ENCODE results near the gene RPL13A.

RPL13A gene

GRCh38 chr19:49487277-49488045 is at the start of gene RPL13A:
Gene RPL13A, plus strand, starts transcription at chr19:49487608. Its CDS starts 22 bp downstream, at chr19:49487630.
- H3K4me3 ChIP-seq (ENCODE audit: low read depth, low read length) = peak within 1 kb of the TSS; percentile 76
- DNase-seq (ENCODE audit: low read depth) = peak; percentile 100
- no peak for TF ChIP-seq CTCF (conservative IDR thresholded peaks at IDR 0.05; ENCODE audit: low read depth, low read length)

GRCh38 chr19:49438261-49438660 is 49.1 kb upstream of the RPL13A start:
- no peak overlapping the region for H3K4me3 ChIP-seq (ENCODE audit: low read depth, low read length)
- no peak for TF ChIP-seq CTCF (conservative IDR thresholded peaks at IDR 0.05; ENCODE audit: low read depth, low read length)
- DNase-seq (ENCODE audit: low read depth) = no peak

GRCh38 chr19:49439836-49440235 is 47.6 kb upstream of the RPL13A start:
- TF ChIP-seq CTCF (conservative IDR thresholded peaks at IDR 0.05; ENCODE audit: low read depth, low read length) = no peak
- DNase-seq (ENCODE audit: low read depth) = no peak
- H3K4me3 ChIP-seq (ENCODE audit: low read depth, low read length) = no peak overlapping the region

GRCh38 chr19:49440439-49441209 is 46.8 kb upstream of the RPL13A start:
- H3K4me3 ChIP-seq (ENCODE audit: low read depth, low read length) = no peak overlapping the region
- no peak for DNase-seq (ENCODE audit: low read depth)

GRCh38 chr19:49441210-49441959 is 46.0 kb upstream of the RPL13A start, which contains the start of gene SLC17A7:
Gene SLC17A7, minus strand, starts transcription at chr19:49441527. Its CDS starts 148 bp downstream, at chr19:49441379.
- no peak for DNase-seq (ENCODE audit: low read depth)
- TF ChIP-seq CTCF (conservative IDR thresholded peaks at IDR 0.05; ENCODE audit: low read depth, low read length) = no peak
- no peak within 1 kb of the TSS for H3K4me3 ChIP-seq (ENCODE audit: low read depth, low read length)

More at GRCh38 chr19:49440439-49441209, 46.8 kb upstream of the RPL13A start:
- TF ChIP-seq CTCF (conservative IDR thresholded peaks at IDR 0.05; ENCODE audit: low read depth, low read length) = no peak

GRCh38 chr19:49441960-49442350 is 45.5 kb upstream of the RPL13A start:
- no peak for TF ChIP-seq CTCF (conservative IDR thresholded peaks at IDR 0.05; ENCODE audit: low read depth, low read length)
- DNase-seq (ENCODE audit: low read depth) = no peak
- no peak overlapping the region for H3K4me3 ChIP-seq (ENCODE audit: low read depth, low read length)
